GM21381 (cell line): Measurements from ENCODE around the gene NUP155.
A peak's percentile ranks its signal among the peaks of the same experiment; 100 is the strongest.
"Not testable (repeated sequence)": the region's sequence is repeated elsewhere in the genome, so short reads cannot be mapped to it uniquely, and the experiment has no call there.

Experiments
- ATAC-seq: cut with Tn5 transposase; IDR thresholded peaks from one replicate; pipeline ENCODE4 v1.9.1; 2021; ENCODE audit warnings: mild to moderate bottlenecking, moderate library complexity; ENCODE audit not compliant: unreplicated experiment

NUP155 gene

DNA sequence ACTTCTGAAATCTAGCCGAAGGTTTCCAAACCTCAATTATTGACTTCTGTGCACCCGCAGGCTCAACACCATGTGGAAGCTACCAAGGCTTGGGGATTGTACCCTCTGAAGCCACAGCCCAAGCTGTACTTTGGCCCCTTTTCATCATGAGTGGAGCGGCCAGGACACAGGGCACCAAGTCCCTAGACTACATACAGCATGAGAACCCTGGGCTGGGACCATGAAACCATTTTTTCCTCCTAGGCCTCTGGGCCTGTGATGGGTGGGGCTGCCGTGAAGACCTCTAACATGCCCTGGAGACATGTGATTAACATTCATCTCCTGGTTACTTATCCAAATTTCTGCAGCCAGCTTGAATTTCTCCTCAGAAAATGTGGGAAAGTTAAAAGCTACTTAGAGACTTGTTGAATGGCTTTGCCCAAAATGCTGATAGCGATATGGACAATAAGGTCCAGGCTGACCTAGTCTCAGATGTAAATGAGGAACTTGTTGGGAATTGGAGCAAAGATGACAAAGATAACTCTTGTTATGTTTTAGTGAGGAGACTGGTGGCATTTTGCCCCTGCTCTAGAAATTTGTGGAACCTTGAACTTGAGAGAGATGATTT is 87.6 kb downstream of the NUP155 start:
- ATAC-seq, result no peak

DNA sequence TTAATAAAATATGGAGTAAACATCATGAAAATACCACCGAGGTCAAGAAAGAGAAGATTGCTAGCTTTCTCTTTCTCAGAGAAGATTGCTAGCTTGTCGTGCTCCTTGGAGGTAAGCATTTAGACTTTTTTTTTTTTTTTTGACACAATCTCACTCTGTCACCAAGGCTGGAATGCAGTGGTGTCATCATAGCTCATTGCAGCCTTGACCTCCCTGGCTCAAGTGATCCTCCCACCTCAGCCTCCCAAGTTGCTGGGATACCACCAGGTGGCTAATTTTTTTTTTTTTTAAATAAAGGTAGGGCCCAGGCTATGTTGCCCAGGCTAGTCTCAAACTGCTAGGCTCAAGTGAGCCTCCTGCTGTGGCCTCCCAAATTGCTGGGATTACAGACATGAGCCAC is 95.4 kb downstream of the NUP155 start:
- no peak for ATAC-seq

DNA sequence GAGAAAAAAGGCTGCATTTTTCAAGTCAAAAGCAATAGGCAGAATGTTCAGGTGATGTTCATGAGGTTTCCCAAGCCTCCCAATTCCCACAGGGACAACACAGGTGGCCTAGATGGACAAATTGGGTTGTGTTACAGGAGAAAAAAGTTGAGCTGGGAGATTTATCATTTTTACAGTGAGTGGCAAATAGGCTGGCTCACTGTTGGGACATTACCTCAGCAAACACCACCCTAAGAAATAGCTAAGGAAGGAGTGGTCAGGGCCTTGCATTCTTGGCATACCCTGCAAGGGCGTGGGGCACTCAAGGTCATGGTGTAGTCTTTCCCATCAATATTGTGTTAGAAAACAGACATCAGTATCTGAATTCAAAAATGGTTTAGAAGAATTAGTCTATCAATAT is 98.4 kb downstream of the NUP155 start:
- no peak for ATAC-seq

DNA sequence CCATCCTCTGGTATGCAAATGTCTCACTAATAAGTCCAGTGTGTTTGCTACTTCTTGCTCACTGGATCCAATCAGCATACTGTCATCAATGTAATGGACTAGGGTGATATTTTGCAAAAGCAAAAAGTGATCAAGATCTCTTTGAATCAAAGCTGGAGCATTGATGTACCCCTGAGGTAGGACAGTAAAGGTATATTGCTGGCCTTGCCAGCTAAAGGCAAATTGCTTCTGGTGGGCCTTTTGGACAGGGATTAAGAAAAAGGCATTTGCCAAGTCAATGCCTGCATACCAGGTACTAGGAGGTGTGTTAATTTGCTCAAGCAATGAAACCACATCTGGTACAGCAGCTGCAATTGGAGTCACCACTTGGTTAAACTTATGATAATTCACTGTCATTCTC is 102.8 kb downstream of the NUP155 start:
- not testable (repeated sequence) for ATAC-seq

DNA sequence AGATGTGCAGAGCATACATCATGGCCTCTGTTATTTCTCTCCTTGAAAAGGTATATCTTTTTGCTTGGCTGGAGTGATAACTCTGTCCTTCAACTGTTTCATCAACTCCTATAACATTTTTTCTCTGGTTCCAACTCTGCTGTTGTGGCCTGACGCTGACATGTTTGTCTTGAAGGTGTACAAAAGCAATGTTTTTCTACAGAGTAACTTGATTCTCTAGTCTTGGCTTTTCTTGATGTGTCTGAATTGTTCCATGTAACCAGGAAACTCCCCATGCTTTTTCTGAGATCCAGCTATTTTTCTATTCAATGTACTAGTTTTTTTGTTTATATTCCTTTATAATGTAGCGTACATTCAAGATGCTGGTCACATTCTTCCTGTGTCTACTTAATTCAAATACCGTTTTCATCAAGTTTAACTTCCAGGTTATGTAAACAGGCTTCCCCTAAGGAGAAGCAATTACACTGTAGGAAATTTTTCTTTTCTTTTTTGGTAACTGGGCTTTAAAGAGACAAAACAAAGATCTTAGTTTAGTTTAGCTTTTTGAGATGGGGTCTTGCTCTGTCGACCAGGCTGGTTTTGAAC is 115.0 kb downstream of the NUP155 start:
- no peak for ATAC-seq

DNA sequence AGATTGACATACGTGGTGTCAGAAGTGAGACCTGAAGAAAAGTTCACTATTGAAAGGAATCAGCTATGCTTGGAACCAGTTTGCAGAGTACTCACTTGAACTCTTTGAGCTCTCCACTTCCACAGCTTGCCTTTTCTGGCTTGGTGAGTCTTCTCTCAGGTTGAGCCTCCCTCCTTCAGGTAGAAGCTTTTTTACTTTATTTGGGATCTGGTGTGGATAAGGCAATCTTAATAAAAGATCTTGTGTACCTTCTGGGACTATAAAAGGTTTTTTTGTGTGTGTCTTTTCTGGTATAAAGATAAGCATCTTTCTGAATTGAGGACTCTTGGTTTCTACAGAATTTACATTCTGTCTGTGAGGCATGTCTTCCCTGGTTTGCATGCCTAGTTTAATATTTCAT is 116.3 kb downstream of the NUP155 start:
- ATAC-seq, result no peak

DNA sequence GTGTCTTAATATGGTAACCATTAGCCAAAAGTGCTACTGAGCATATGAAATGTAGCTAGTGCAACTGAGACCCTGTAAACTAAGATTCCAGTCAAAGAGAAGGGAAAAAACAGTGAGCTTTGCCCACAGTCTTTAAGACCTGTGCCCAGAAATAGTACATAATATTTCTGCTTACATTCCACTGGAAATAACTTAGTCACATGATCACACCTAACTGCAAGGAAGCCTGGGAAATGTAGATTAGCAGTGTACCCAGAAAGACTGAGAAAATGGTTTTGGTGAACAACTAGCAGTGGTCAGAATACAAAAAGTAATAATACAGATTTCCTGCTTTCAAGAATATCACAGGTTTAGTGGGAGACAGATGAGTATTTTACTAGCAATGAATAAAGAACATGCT is 119.2 kb downstream of the NUP155 start:
- ATAC-seq, result no peak

DNA sequence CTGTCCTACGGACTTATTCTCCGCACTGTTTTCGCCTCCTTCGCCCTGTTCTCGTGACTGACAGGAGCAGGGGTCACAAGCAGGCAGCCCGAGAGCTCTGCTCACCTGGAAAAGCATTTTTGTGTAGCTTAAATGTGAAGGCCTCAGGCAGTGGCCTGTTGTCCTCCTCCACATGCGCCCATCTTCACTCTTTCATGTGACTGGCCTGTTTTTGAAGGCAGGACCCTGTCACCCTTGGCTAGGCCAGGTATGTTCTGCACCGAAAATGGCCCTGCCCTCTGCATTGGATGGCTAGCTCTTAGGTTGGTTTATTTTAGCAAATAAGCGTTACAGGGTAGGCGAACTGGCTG is 121.1 kb downstream of the NUP155 start:
- no peak for ATAC-seq

DNA sequence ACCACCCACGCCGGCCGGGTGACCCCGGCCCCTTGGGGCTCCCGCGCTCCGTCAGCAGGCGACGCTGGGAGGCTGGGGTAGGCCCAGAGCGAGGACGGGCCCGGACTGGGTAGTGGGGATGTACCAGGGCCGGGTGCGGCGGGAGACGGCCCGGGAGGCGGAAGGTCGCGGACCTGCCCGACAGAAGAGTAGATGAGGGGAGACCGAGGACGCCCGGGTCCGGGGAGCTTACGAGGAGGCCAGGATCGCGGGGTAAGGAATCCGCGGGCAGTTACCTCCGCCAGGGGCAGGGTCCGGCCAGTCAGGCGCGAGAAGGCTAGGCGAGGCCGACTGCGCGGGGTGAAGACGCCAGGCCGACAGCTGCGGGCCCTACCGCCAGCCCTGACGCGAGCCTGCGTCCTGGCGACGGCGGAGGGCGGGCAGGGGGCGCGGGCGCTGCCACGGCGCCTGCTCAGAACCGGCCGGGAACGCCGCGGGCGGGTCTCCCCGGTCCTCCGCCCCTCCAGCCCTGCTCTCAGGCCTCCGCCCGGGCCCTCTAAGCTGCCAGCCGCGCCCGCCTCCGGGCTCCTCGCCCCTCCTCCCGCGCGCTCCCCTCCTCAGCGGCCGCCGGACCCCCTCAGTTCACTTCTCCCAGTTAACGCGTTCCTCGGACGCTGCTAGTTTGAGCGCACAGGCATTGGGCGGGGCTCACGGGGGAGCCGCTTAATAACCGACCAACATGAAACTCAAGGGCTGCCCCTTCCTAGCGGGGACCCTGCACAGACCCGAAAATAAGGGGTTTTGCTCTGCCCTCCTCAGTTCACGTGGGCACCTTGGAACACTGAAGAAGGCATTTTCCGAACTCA is 121.7 kb downstream of the NUP155 start, which contains the start of gene CPLANE1:
Gene CPLANE1 (minus strand): TSS at position 407 of the 845 bp plus-strand sequence. CDS start 1,678 bp downstream, outside the sequence.
- peak; percentile 83 for ATAC-seq

DNA sequence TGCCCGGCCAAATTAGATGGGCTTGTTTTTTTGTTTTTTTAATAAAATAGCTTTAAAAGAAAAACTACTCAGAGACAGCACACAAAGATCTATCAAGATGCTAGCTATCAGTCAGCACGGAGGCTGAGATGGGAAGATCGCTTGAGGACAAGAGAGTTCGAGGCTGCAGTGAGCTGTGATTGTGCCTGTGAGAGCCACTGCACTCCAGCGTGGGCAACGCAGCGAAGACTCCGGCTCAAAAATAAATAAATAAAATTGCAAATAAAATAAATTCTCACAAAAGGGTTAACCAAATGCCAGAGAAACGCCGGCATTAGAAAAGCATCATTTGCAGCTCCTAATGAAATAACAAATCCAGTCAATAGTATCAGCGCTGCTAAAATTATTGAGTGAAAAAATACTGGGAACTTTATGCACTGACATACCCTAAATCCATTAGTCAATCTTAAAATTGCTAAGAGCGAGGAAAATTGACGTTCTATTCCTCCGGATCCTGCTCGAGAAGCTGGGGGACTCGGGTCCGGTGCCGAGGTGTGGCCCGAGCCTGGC is 122.4 kb downstream of the NUP155 start:
- no peak for ATAC-seq

DNA sequence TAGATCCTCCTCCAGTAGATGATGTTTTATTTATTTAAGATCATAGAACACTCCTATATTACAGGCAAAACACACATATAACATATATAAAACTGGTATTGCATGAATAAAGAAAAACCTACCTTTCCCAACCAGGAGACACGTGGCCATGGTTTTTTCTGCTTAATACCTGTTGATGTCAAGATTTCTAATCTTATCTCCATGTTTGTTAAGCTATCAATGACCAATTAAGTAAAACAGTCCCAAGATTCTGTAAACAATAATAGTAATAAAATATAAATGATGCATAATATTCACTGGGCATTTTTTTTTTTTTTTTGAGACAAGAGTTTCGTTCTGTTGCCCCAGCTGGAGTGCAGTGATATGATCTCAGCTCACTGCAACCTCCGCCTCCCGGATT is 123.4 kb downstream of the NUP155 start:
- no peak for ATAC-seq

DNA sequence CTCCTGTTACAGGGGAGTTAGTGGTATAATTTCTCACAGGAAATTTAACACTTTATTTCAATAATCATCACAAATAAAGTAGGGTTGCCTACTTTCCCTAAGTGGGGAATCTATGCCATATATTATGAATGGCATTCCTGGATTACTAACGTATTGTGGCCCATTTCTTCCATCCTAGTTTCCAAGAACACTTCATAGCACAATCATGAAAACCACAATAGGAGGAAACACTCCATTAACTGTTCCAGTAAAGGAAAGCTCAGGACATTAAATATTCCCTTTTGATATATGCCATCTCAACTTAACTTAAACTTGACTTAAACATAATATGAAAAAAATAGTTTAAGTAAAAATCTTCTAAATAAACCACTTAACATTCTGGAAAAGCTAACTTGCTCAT is 123.9 kb downstream of the NUP155 start:
- ATAC-seq, result no peak
